ENCODE measurements around the gene FUT3. TPM values are rescaled to one million over a fixed set of nuclear protein-coding genes. Genes with fewer than 3 reads are reported as not detected.

Gene FUT3
- total and polyA plus RNA-seq, 9 of the 15 experiments (the other 6 are each of a cell fraction or from before 2014, with no cell fraction given) = 0.09 TPM; not detected in 8

DNA sequence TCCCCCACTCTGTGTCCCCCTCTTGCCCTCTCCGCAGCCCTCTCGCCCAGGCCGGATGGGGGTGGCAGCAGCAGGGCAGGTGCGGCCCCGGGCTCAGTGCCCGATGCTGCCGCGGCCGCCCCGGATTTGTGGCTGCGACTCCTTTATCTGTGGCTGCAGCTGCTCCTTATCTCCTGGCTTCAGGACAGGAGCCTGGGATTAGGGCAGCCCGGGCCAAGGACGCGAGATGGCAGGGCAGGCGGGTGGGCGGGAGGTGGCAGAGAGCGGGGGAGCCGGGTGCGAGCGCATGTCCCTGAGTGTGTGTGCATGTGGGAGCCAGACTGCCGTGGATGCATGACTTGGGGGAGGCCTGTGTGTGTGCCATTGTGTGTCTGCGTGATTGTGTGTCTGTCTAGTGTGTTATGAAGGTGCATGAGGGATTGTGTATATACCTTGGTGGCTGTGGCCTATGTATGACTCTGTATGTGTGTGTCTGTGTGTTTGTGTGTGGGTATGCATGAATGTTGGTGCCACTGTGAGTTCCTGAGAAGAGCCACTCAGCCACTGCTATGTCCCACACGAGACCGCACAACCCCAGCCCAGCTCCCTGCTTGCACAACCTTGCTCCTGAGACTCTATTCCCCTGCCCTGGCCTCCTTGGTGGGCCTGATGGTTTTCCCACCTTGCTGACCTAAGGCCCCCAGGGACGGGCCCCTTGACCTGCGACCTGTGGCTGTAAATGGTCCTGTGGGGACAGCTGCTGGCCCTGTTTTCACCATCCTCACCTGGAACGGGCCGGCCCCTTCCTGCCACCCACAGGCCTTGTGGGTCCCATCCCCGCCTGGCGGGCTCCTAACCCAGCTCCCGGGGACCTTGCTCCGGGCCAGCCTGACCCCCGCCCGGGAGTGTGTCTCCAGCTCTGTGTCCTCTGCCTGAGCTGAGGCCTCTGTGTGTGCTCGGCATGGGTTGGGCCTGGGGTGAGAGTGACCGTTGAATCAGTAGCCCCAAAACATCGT is 51.7 kb downstream of the FUT3 start (continued):
- TF ChIP-seq SP1 (CRISPR knock-in tag; IDR thresholded peaks at IDR 0.05) = peak; percentile 78
- peak; percentile 78; the same call in 1 of the 2 replicates for TF ChIP-seq FOXP1 (CRISPR knock-in tag; IDR thresholded peaks at IDR 0.05)
- no peak for TF ChIP-seq KAT8 (IDR thresholded peaks at IDR 0.05; ENCODE audit: low read depth)
- peak; percentile 46 for TF ChIP-seq ASH1L (IDR thresholded peaks at IDR 0.05; ENCODE audit: borderline replicate concordance, low read depth, partially characterized antibody)
- TF ChIP-seq TRIM25 (IDR thresholded peaks at IDR 0.05; ENCODE audit: borderline replicate concordance) = 0 out of 2 replicates have a peak, but pooled peaks have one; percentile 42
- TF ChIP-seq DPF2 (IDR thresholded peaks at IDR 0.05) = peak; percentile 99
- TF ChIP-seq ZNF354B (CRISPR knock-in tag; IDR thresholded peaks at IDR 0.05) = no peak
- TF ChIP-seq, protein P1, sequence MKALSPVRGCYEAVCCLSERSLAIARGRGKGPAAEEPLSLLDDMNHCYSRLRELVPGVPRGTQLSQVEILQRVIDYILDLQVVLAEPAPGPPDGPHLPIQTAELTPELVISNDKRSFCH (CRISPR knock-in tag; IDR thresholded peaks at IDR 0.05) = no peak
- TF ChIP-seq, protein P1 (tag; IDR thresholded peaks at IDR 0.05) = peak; percentile 80
- TF ChIP-seq ZKSCAN1 (IDR thresholded peaks at IDR 0.05; ENCODE audit: low read depth, low read length) = peak; percentile 49; the same call in 1 of the 2 replicates
- peak; percentile 87 for TF ChIP-seq PHB2 (IDR thresholded peaks at IDR 0.05; ENCODE audit: low read depth)
- TF ChIP-seq ETV6 (IDR thresholded peaks at IDR 0.05; ENCODE audit: borderline replicate concordance in 1 of 2, low read depth in 2 of 2, low read length in 1 of 2) = no peak; a peak in 1 of 4 replicates
- peak; percentile 60; the same call in 1 of the 2 replicates for TF ChIP-seq ETV6 (CRISPR knock-in tag; IDR thresholded peaks at IDR 0.05; ENCODE audit: borderline replicate concordance)
- TF ChIP-seq SRSF3 (IDR thresholded peaks at IDR 0.05; ENCODE audit: insufficient read depth, low read length) = no peak
- TF ChIP-seq, protein P2, sequence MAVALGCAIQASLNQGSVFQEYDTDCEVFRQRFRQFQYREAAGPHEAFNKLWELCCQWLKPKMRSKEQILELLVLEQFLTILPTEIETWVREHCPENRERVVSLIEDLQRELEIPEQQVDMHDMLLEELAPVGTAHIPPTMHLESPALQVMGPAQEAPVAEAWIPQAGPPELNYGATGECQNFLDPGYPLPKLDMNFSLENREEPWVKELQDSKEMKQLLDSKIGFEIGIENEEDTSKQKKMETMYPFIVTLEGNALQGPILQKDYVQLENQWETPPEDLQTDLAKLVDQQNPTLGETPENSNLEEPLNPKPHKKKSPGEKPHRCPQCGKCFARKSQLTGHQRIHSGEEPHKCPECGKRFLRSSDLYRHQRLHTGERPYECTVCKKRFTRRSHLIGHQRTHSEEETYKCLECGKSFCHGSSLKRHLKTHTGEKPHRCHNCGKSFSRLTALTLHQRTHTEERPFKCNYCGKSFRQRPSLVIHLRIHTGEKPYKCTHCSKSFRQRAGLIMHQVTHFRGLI (CRISPR knock-in tag; IDR thresholded peaks at IDR 0.05) = 0 out of 2 replicates have a peak, but pooled peaks have one; percentile 19
- no peak; the same call in 1 of the 2 replicates for TF ChIP-seq CEBPG (CRISPR knock-in tag; IDR thresholded peaks at IDR 0.05)
- TF ChIP-seq CEBPG (tag; conservative IDR thresholded peaks at IDR 0.05 in 1 of 2, IDR thresholded peaks at IDR 0.05 in 1 of 2) = peak in 1 of 2 experiments; percentile 14; a peak in 1 of 4 replicates
- peak; percentile 80; the same call in 1 of the 2 replicates for TF ChIP-seq ZBTB49 (CRISPR knock-in tag; IDR thresholded peaks at IDR 0.05; ENCODE audit: borderline replicate concordance)
- no peak for TF ChIP-seq ATF1 (CRISPR knock-in tag; IDR thresholded peaks at IDR 0.05)
- peak; percentile 45 for TF ChIP-seq ATF1 (tag; IDR thresholded peaks at IDR 0.05)
- TF ChIP-seq ZNF134 (CRISPR knock-in tag; conservative IDR thresholded peaks at IDR 0.05) = peak; percentile 58; the same call in 1 of the 2 replicates
- TF ChIP-seq NCOR1 (IDR thresholded peaks at IDR 0.05) = peak; percentile 98
- no peak for TF ChIP-seq SNIP1 (IDR thresholded peaks at IDR 0.05; ENCODE audit: low read depth)

All from K562 (cell line).